Right cardiac atrium (tissue), 5 donors: Measurements from ENCODE around the gene INA. TPM values are rescaled to one million over a fixed set of nuclear protein-coding genes. Genes with fewer than 3 reads are reported as not detected.

ENCODE experiments used
- ATAC-seq, 2 donors: fragments of 200-7000 bp; cut with Tn5 transposase; one replicate each; pipeline versions ENCODE4 v1.8.0 to v1.9.1; 2020; ENCODE audit warnings: moderate library complexity in 2 of 2, mild to moderate bottlenecking in 1 of 2
- DNase-seq, 3 donors: peaks; one replicate each; pipeline ENCODE4 v3.0.0-alpha.2; 2020
- H3K27ac ChIP-seq: one replicate; pipeline ENCODE4 v1.5.1; 2013; ENCODE audit warnings: mild to moderate bottlenecking, low read length, control low read depth, moderate library complexity
- H3K27me3 ChIP-seq: one replicate; pipeline ENCODE4 v1.6.1; 2013; ENCODE audit not compliant: control insufficient read depth, insufficient read depth
- H3K4me1 ChIP-seq: one replicate; pipeline ENCODE4 v1.6.1; 2013; ENCODE audit warnings: low read length; ENCODE audit not compliant: control insufficient read depth, insufficient read depth
- H3K4me3 ChIP-seq: one replicate; pipeline ENCODE4 v1.5.1; 2013; ENCODE audit warnings: low read length, control low read depth
- H3K9me3 ChIP-seq: one replicate; pipeline ENCODE4 v1.6.1; 2013; ENCODE audit warnings: low read length; ENCODE audit not compliant: control insufficient read depth
- WGBS: extraction: QIAGEN DNeasy Blood & Tissue Kit; methylation state at CpG from one replicate; pipeline ENCODE4 v1.1.7; 2013; 5-methylcytosine and 5-hydroxymethylcytosine counted together
- intact Hi-C, 4 donors: fragments of 100-400 bp; cut with DNase I; formaldehyde crosslinking; loops; one replicate each; pipeline versions ENCODE4 v1.11.0 to v1.14.0; 2022 to 2023
- polyA plus RNA-seq: library from polyadenylated mRNA; stranded (reverse); fragments of 200-250 nt; gene quantifications from one replicate; pipeline ENCODE4 v1.2.3, GENCODE V29; 2013
- total RNA-seq, 4 donors: library from RNA; stranded (reverse); fragmentation: NEBNext Ultra II Directional; extraction: Animal tissue kit (Norgen Biotek cat#: 25700); gene quantifications; one replicate each; pipeline ENCODE4 v1.2.1, GENCODE V29; 2021
- donor health status: healthy with polysubstance abuse.
- donor health status: DM: no; HTN: yes; CAD: no.
- donor health status: DM: no; HTN: no; CAD: no.
- donor health status: DM: no; HTN: yes; CAD: no; lungs with severe emphysema.
- donor health status: DM: yes; HTN: yes; CAD: no.

INA gene
- total and polyA plus RNA-seq, 5 donors, result 0.16 TPM; not detected in 4

DNA sequence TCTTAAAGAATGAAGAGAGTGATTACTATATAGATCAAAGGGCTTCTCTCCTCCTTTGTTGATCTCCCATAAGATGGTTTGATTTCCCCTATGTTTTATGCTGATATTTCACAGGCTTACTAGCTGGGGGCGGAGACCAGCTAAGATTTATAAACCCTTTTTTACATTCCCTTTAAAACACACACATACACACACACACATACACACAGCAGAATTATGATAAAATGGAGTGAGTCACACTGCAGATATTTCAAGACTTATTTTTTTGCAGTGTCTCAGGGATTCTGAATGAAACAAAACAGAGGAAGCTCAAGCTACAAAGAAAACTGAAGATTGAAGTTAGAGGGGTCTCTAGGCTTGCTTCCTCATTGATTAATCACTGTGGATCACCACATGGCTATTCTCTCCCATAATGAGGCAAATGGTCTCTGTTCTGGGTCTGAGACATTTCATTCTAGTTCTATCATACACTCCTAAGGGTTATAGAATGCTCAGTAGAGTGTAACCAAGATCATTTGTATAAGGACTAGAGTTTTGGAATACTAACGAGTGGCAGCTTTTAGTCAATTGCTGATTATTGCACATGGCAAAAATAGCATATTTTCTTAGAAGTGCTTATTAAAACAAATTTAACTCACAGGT, 18.6 kb downstream of the INA start:
- H3K27me3 ChIP-seq, result no peaks in the 10 kb centered on the region
- no peak overlapping the region for H3K4me3 ChIP-seq
- 74% methylated on average over 2 of the region's 2 CpGs for WGBS
- H3K9me3 ChIP-seq, result no peaks in the 10 kb centered on the region
- ATAC-seq, result no peak
- DNase-seq, result no peak
- intact Hi-C loops, result no loop called here
- H3K27ac ChIP-seq, result no peak overlapping the region
- no peaks in the 10 kb centered on the region for H3K4me1 ChIP-seq

DNA sequence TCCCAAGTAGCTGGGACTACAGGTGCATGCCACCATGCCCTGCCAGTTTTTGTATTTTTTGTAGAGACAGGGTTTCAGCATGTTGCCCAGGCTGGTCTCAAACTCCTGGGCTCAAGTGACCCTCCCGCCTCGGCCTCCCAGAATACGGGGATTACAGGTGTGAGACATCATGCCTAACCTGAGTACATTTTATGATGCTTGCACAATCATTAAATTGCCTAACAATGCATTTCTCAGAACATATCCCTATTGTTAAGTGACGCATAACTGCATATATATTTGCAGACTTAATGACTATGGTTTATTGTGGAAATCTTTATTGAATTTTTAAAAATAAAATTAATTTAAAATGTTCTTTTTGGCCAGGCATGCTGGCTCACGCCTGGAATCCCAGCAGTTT, 30.7 kb downstream of the INA start:
- H3K4me1 ChIP-seq, result no peaks in the 10 kb centered on the region
- ATAC-seq, result no peak
- intact Hi-C loops, result no loop called here
- no peak overlapping the region for H3K4me3 ChIP-seq
- 96% methylated on average over 5 of the region's 5 CpGs for WGBS
- no peak for DNase-seq
- H3K27me3 ChIP-seq, result no peaks in the 10 kb centered on the region
- no peak overlapping the region for H3K27ac ChIP-seq
- H3K9me3 ChIP-seq, result no peaks in the 10 kb centered on the region

DNA sequence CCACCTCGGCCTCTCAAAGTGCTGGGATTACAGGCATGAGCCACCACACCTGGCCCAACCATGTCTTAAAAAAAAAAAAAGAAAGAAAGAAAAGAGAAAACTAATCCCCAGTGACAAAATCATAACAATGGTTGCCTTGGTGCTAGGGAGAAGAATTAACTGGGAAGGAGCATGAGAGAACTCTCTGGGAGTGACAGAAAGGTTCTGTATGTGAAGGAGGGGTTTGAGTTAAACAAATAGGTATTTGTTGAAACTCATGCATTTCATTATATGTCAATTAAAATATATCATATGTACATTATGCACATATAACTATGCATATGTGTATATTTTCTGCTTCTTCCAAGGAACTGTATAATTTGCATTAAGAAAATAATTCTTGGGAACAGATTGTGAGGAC, 33.3 kb downstream of the INA start:
- intact Hi-C loops, result no loop called here
- 85% methylated on average over 1 of the region's 1 CpG for WGBS
- no peak overlapping the region for H3K4me3 ChIP-seq
- ATAC-seq, result no peak
- no peaks in the 10 kb centered on the region for H3K9me3 ChIP-seq
- no peaks in the 10 kb centered on the region for H3K4me1 ChIP-seq
- no peaks in the 10 kb centered on the region for H3K27me3 ChIP-seq
- no peak for DNase-seq
- no peak overlapping the region for H3K27ac ChIP-seq

DNA sequence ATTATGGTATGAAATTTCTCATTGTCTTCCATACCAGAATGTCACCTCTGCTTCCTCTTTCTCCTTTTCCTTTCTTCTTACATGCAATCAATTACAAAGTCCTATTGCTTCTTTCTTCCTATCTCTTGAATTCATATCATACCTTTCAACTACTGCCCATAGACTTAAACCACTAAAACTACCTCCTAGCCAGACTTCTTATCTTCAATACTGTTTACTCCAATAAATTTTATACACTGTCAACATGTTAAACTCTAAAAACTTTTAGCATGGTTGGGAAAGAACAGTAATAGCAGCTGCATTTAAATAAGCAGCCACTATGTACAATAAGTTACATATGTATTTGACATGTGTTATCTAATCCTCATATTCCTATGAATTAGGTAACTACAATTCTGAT, 39.1 kb downstream of the INA start:
- H3K27me3 ChIP-seq, result no peaks in the 10 kb centered on the region
- no peaks in the 10 kb centered on the region for H3K9me3 ChIP-seq
- H3K4me3 ChIP-seq, result no peak overlapping the region
- DNase-seq (no peak), ATAC-seq (no peak)
- intact Hi-C loops, result no loop called here
- H3K4me1 ChIP-seq, result no peaks in the 10 kb centered on the region
- no peak overlapping the region for H3K27ac ChIP-seq

DNA sequence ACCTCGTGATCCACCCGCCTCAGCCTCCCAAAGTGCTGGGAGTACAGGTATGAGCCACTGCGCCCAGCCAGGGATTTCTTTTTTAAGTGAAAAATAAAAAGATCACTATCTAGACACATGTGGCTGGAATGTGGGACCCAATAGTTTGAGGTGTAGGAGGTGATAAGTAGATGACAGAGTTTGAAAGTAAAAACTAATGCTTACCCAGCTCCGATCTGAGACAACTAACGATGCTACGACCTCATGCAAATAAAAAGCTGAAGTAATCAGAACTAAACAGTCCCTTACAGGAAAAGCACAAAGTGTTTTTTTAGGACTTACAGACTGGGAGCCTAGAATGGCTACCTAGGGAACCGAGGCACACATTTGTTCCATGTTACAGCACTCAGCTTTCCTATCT, 51.0 kb downstream of the INA start:
- Histone ChIP-seq H3K4me3 (no peak overlapping the region), H3K4me1 (no peaks in the 10 kb centered on the region), H3K27ac (no peak overlapping the region), H3K9me3 (no peaks in the 10 kb centered on the region), H3K27me3 (no peaks in the 10 kb centered on the region)
- intact Hi-C loops, result no loop called here
- DNase-seq, result no peak
- ATAC-seq, result no peak
- 86% methylated on average over 7 of the region's 7 CpGs for WGBS

DNA sequence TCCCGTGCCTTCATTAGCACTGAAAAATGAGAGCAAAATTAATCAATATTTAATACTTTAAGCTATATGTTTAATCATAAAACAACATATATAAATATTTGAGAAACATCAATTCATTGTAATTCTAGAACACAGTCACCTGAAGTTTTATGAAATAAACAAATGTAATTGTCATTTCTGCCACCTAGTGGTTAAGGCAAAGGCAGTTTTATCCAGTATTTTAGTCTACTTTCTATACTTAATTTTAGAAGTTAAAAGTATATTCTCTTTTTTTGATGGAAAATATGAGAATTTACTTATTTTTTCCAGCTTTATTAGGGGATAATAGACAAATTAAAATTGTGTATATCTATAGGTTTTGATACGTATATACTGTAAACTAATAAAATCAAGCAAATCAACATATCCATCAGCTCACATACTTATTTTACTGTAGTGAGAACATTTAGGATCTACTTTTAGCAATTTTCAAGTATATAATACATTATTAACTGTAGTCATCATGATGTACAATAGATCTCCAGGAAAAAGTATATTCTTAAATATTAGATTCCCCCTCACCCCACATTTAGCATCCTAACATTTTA, 57.1 kb downstream of the INA start:
- intact Hi-C loops, result no loop called here

DNA sequence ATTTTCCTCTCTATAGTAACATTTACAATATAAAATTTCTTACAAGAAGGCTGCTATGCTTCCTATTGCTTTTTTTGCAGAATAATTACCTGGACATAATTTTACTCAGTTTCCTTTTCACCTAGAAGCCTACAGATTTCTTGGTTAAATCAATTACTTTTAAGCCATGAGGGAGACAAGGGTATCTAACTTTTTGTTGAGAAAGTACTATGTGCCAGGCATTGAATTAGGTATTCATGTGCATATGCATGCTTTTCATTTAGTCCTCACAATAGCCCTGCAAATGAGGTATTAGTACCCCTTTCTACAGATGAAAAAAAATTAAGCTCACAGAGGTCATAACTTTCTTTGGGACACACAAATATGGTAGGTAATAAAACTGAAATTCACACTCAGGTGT, 57.6 kb downstream of the INA start:
- Histone ChIP-seq H3K27ac (no peak overlapping the region), H3K4me1 (no peaks in the 10 kb centered on the region), H3K27me3 (no peaks in the 10 kb centered on the region), H3K9me3 (no peaks in the 10 kb centered on the region), H3K4me3 (no peak overlapping the region)
- DNase-seq (no peak), ATAC-seq (no peak)
- intact Hi-C loops, result no loop called here

More for the DNA sequence above, 57.1 kb downstream of the INA start:
- Histone ChIP-seq H3K4me1 (no peaks in the 10 kb centered on the region), H3K9me3 (no peaks in the 10 kb centered on the region), H3K27ac (no peak overlapping the region), H3K27me3 (no peaks in the 10 kb centered on the region), H3K4me3 (no peak overlapping the region)
- whole genome bisulfite sequencing, result 90% methylated on average over 2 of the region's 2 CpGs
- DNase-seq (no peak), ATAC-seq (no peak)

DNA sequence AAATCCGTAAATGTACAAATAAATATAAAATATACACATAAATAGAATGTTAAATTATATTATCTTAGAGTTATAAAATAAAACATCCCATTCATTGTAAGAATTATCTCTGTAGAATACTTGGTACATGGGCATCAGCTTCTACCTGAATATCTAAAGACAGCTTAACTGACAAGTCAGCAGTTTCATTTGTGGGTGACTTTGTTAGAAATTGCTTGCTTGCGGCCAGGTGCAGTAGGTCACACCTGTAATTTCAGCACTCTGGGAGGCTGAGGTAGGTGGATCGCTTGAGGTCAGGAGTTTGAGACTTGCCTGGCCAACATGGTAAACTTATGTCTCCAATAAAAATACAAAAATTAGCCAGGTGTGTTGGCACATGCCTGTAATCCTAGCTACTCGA, 59.4 kb downstream of the INA start:
- DNase-seq, result no peak
- Histone ChIP-seq H3K4me3 (no peak overlapping the region), H3K27me3 (no peaks in the 10 kb centered on the region), H3K27ac (no peak overlapping the region), H3K9me3 (no peaks in the 10 kb centered on the region), H3K4me1 (no peaks in the 10 kb centered on the region)
- intact Hi-C loops, result no loop called here
- 97% methylated on average over 4 of the region's 4 CpGs for WGBS
- ATAC-seq, result no peak

Other genes with a start within 250 kb of the INA start
- 10 to 100 TPM; 34.7 to 46.1 (median 39.4) TPM for gene NT5C2, start 83.9 kb upstream of the INA start, total RNA-seq
- gene NT5C2, start 83.9 kb upstream of the INA start, polyA plus RNA-seq, result 23.3 TPM
- not detected for gene RPEL1, start 31.3 kb upstream of the INA start, total RNA-seq
- not detected for gene RPEL1, start 31.3 kb upstream of the INA start, polyA plus RNA-seq
- 1 to 10 TPM; 6.6 to 8.6 (median 7.0) TPM for gene PCGF6, start 74.0 kb downstream of the INA start, total RNA-seq
- gene PCGF6, start 74.0 kb downstream of the INA start, polyA plus RNA-seq, result 5.5 TPM
- gene TAF5, start 90.8 kb downstream of the INA start, total RNA-seq, result 1 to 10 TPM; 1.6 to 2.9 (median 2.0) TPM
- 1.5 TPM for gene TAF5, start 90.8 kb downstream of the INA start, polyA plus RNA-seq
- 100 to 1,000 TPM; 819 to 995 (median 889) TPM for gene ATP5MK, start 119.3 kb downstream of the INA start, total RNA-seq
- gene ATP5MK, start 119.3 kb downstream of the INA start, polyA plus RNA-seq, result 3,797 TPM
- gene PDCD11, start 119.5 kb downstream of the INA start, total RNA-seq, result 10 to 100 TPM in 3 of 4 donors, 1 to 10 TPM in 1; 9.4 to 15.7 (median 12.1) TPM
- 7.6 TPM for gene PDCD11, start 119.5 kb downstream of the INA start, polyA plus RNA-seq
- 10 to 100 TPM; 24.6 to 31.9 (median 30.3) TPM for gene CALHM2, start 175.2 kb downstream of the INA start, total RNA-seq
- gene CALHM2, start 175.2 kb downstream of the INA start, polyA plus RNA-seq, result 22.1 TPM
- gene CALHM1, start 181.8 kb downstream of the INA start, total RNA-seq, result not detected
- gene CALHM1, start 181.8 kb downstream of the INA start, polyA plus RNA-seq, result not detected
- not detected for gene CALHM3, start 202.1 kb downstream of the INA start, total RNA-seq
- gene CALHM3, start 202.1 kb downstream of the INA start, polyA plus RNA-seq, result not detected
- gene NEURL1, start 216.6 kb downstream of the INA start, total RNA-seq, result under 1 TPM; 0.11 to 0.20 (median 0.14) TPM
- gene NEURL1, start 216.6 kb downstream of the INA start, polyA plus RNA-seq, result 0.16 TPM